ENCODE results near the gene DAAM1.

Gene DAAM1

GRCh38 chr14:59362513-59362912, 174.0 kb downstream of the DAAM1 start:
- DNase-seq (ENCODE audit: low read depth): no peak

DNA sequence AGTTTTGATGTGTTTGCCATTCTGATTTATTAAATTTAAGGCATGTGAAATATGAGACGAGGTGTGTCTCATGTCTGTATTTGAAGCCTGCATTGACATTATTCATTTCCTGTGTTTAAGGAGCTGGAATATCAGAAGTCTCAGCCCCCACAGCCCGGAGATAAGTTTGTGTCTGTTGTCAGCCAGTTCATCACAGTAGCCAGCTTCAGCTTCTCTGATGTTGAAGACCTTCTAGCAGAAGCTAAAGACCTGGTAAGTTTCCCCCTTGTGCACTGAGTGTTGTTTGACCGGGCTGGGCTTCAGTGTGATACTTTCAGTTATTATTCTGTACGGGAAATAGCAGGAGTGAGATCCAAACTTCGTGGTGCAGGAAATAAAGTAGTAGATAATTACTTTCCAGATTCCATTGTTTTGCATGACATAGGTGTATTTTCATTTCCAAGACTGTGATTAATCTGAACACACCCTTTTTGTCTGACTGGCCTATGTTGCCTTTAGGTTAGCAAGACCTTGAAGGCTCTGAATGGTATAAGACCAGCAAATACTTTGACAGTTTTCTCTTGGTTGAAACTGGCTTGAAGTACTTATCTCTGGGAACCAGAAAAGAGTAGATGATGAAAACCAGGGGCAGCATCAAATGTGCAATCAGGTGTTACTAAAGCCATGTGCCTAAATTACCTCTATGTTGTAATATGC, 175.2 kb downstream of the DAAM1 start:
- DNase-seq (ENCODE audit: low read depth): no peak

DNA sequence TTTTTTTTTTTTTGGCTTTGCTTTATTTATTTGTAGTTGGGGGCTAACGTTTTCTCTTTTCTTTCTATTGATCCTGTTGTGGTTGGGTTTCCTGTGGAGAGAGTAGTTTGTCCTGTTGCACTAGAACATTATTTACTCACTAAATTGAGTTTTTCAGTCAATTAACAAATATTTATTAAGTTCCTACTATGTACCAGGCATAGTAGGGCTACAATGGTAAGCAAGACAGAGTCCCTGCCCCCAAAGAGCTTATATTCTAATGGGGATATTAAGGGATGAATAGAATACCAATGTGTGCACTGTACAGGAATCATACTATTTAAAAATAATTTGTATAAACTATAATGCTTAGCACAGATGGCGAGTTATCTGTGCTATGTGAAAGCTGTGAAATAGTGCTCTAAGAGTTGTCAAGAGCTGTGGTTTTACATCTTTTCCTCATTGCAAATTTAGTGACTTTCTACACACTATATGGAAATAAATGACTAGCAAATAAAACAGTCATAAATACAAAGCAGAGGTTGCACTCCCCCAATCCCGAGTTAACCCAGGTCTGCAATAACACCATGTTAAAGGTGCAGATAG, 181.8 kb downstream of the DAAM1 start:
- no peak for DNase-seq (ENCODE audit: low read depth)

GRCh38 chr14:59371771-59372170, 183.3 kb downstream of the DAAM1 start:
- DNase-seq (ENCODE audit: low read depth): no peak

GRCh38 chr14:59374048-59374447, 185.6 kb downstream of the DAAM1 start:
- DNase-seq (ENCODE audit: low read depth): no peak

DNA sequence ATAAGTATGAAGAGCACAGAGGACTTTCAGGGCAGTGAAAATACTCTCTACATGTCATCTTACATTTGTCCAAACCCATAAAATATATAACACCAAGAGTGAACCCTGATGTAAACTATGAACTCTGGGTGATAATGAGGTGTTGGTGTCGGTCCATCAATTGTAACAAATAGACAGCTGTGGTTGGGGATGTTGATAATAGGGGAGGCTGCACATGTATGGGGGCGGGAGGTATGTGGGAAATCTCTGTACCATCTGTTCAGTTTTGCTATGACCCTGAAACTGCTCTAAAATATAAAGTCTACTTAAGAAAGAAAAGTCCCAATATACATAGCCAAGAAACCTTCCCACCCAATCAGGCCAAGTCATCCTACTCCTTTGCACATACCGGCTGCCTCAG, 188.2 kb downstream of the DAAM1 start:
- no peak for DNase-seq (ENCODE audit: low read depth)

- DNase-seq (ENCODE audit: low read depth): no peak
Measured at GRCh38 chr14:59377491-59377890, 189.0 kb downstream of the DAAM1 start.

GRCh38 chr14:59377991-59378601, 189.6 kb downstream of the DAAM1 start:
- no peak for DNase-seq (ENCODE audit: low read depth)

- DNase-seq (ENCODE audit: low read depth): no peak
Measured at GRCh38 chr14:59389936-59390335, 201.5 kb downstream of the DAAM1 start.

DNA sequence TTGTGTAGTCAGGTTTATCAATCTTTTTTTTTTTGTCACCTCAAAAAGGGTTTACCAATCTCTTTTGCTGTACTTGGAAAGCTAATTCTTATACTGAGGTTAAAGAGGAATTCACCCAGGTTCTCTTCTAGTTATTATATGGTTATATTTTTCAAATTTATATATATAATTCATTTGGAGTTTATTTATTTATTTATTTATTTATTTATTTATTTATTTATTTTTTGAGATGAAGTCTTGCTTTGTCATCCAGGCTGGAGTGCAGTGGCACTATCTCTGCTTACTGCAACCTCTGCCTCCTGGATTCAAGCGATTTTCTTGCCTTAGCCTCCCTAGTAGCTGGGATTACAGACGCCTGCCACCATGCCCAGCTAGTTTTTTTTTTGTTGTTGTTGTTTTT, 202.9 kb downstream of the DAAM1 start:
- no peak for DNase-seq (ENCODE audit: low read depth)

DNA sequence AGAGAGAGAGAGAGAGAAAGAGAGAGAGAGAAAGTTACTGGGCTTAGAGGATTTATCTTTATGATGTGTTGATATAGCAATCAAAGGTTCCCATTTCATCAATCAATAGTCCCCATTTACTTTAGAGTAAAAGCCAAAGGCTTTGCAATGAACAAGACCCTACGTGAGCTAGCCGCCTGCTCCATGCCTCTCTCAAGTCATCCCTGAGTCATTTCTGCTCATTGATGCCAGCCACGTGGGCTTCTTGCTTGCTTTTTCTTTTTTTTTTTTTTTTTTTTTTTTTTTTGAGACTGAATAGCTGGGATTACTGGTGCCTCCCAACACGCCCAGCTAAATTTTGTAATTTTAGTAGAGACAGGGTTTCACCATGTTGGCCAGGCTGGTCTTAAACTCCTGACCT, 205.8 kb downstream of the DAAM1 start:
- no peak for DNase-seq (ENCODE audit: low read depth)

- DNase-seq (ENCODE audit: low read depth): no peak
Measured at GRCh38 chr14:59395672-59396071, 207.2 kb downstream of the DAAM1 start.

DNA sequence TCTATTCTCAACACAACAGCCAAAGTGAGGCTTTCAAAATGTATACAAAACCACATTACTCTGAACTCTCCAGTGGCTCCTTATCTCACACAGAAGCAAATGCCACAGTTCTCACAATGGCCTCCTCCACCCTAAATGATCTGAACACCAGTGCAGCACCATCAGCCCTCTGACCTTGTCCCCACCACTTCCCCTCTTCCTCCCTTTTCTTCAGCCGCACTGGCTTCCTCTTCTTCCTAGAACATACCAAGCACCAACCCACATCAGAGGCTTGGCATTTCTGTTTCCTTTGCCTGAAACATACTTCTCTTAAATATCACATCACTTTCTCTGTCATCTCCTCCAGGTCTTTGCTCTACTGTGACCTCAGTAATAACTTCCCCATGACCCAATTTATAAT, 210.4 kb downstream of the DAAM1 start:
- DNase-seq (ENCODE audit: low read depth): no peak

DNA sequence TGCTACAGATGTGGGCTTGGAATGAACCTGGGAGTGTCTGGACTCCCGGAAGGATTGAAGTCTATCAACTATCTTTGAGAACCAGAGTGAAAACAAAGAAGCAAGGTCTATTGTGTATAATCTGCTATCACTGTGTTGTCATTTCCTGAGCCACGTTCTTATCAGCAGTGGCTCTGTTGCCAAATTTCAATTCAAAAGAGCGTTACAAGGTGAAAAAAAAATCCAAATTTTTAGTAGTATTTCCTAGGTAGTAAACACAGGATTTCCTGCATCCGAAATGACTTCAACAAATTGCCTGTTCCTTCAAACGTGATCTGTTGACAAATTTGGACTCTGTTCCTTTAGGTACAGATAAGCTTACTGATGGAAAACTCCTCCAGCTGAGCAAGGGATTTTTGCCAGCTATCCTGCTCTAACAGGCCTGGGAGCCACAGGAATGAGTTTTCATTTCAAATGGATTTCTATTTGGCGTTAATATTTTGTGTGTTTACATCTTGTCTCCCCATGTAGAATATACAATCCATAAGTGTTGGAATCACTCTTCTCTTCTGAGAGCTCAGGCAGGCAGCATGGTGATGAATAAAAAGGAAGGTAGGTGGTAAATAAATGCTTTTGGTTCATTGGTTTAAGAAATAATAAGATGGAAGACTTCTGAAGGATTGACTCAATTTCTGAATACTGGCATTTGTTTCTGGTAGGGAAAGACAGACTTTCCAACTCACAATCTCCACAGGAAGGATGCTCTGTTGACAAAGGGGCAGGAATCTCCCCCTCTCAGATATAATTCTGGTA, 218.2 kb downstream of the DAAM1 start:
- DNase-seq (ENCODE audit: low read depth): no peak

- DNase-seq (ENCODE audit: low read depth): no peak
Measured at GRCh38 chr14:59407246-59408010, 219.0 kb downstream of the DAAM1 start.

- no peak for DNase-seq (ENCODE audit: low read depth)
Measured at GRCh38 chr14:59415836-59416602, 227.6 kb downstream of the DAAM1 start.

- no peak for DNase-seq (ENCODE audit: low read depth)
Measured at GRCh38 chr14:59417311-59417710, 228.8 kb downstream of the DAAM1 start.

DNA sequence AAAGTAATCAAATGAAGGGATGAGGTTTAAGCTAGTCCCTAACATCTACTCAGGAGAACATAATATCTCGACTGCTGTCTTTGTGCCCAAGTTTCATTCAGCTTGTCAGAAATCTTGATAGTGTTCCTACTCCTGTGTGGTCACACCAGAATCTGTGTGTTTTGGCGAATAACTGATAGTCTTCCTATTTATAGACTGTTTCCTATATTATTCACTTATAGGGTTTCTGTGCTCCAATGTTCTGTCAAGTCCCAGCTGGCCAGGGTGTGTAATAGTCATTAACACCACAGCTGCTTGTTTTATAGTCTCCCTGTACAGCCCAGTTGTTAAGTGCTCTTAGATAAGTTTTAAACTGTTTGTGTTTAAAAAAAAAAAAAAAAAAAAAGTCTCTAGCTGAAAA, 230.8 kb downstream of the DAAM1 start:
- DNase-seq (ENCODE audit: low read depth): no peak

Data from stimulated activated CD8-positive, alpha-beta memory T cell treated with anti-CD3 and anti-CD28 coated beads, Interleukin-12 subunit alpha, Interleukin-12 subunit beta, amount 100 ng/mL, for 4 hours (primary cell).